KBM-7 (cell line): ENCODE data around the gene MARCHF7.

Experiments used
- DNase-seq: peaks from one replicate; pipeline ENCODE4 v3.0.0-alpha.2; 2015
- in situ Hi-C: fragments of 300-500 bp; cut with MboI; formaldehyde crosslinking; loops from 2 replicates; pipeline ENCODE4 v1.14.3; 2020; ENCODE audit warnings: low sequenced_read_pairs, low pct_unique_long_range_greater_than_20kb, mixed read lengths

MARCHF7 gene

DNA sequence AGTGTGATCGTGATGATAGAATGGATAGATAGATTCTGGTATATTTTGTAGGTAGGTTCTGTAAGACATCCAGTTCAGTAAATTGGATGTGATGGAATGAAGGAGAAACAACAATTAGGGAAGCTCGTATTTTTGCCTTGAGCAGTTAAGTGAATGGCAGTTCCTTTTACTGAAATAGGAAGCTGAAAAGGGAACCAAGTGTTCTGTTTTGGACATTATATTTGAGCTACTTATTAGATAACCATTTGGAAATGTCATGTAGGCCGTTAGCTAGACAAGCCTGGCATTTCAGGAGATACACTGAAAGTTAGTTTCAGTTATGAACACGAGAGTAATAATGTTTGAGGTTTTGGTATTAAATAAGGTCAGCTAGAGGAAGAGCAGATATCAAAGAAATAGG is 41.5 kb downstream of the MARCHF7 start:
- DNase-seq, result peak; percentile 64

DNA sequence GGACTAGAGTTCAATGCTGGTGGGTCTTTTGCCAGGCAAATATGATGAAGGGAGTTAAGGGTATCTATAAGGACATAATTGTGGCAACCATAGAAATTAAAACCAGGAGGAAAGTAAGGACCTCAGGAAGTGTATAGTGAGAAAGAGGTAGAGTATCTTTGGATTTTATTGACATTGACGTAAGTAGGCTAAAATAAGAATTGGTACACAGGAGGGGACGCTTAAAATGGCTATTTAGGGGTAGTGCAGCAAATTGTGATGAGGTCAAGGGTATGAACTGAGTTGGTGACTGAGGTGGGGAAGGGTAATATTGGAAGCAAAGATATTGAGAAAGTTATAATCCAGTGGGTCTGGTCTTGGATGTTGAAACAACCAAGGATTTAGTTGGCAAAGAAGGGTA is 42.7 kb downstream of the MARCHF7 start:
- in situ Hi-C loops, result no loop called here

More for the DNA sequence above, 41.5 kb downstream of the MARCHF7 start:
- in situ Hi-C loops, result no loop called here

DNA sequence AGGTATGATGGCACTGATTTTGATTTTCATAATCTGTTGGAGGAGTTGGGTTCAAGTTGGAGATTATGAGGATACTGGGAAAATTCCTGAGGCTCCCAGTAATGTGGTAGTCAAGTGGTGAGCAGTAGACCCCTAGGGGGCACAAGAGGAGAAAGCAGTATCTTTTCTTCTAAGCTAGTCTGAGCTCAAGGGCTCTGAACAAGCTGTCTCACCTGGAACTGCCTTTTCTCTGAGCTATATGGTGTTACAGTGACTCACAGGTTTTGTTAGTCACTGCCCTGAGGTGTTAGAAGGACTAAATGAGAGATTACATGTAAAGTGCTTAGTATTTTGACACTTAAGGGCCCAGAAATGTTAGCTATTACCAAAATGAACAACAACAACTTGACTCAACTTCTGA is 43.5 kb downstream of the MARCHF7 start:
- DNase-seq, result no peak
- in situ Hi-C loops, result no loop called here

More for the DNA sequence above, 42.7 kb downstream of the MARCHF7 start:
- DNase-seq, result no peak

DNA sequence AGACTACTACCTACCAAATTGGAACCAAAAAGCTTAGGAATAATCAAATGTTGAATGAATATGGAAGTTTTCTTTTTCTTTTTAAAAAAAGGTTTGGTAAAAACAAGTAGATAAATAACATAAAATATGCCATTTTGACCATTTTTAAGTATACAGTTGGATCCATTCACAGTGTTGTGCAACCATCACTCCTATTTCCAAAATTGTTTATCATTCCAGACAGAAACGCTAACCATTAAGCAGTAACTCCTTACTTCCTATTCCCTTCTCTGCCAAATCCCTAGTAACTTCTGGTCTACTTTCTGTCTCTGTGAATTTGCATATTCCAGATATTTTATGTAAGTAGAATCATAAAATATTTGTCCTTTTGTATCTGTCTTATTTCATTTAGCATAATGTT is 45.9 kb downstream of the MARCHF7 start:
- in situ Hi-C loops, result no loop called here
- no peak for DNase-seq

DNA sequence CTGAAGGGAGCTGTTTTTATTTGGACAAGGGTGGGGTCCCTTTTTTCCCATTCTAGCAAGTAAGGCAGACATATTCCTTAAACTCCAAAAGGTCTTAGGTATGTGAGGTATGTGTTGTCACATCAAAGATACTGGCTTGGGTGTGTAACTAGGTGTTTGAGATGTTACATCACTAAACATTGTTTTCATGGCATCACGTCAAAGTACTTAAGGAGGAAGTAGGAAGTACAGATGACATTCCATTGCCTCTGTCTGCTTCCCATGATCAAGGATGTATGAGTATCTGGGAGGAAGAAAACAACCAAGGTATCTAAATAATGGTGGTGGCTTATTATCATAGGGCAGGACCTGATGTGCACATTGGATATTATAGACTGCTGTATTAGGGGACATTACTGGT is 46.4 kb downstream of the MARCHF7 start:
- in situ Hi-C loops, result no loop called here
- DNase-seq, result no peak

DNA sequence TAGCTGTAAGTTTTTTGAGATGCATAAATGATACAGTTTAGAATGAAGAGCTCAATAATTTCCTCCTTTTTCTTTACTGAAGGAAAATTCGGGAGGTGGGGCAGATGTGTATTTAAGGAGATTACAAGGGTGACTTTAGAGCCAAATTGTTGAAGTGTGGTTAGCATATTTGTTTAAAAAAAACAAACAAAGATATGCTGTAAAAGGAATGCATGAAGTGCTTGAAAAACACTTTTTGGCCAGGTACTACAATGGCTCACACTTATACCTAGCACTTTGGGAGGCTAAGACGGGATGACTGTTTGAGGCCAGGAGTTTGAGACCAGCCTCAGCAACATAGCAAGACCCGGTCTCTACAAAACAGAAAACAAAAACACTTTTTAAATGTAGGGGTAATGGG is 47.3 kb downstream of the MARCHF7 start:
- DNase-seq, result no peak
- in situ Hi-C loops, result no loop called here

DNA sequence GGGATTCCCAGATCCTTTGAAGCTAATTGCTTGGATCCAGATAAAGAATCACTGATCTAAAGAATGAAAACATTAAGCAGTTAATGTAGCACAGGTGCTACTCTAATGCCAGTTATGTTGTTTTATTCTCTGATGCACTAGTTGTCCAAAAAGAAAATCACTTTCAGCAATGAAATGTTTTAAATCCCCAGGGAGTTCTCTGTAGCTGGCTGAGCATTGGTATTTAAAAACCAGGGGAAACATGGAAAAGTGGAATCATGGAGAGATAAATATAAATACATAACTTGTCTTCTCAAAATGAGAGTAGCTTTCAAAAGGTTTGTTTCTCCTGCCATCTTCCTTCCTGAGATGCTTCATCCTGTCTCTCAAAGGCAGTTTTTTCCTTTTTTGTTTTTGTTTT is 48.0 kb downstream of the MARCHF7 start:
- in situ Hi-C loops, result no loop called here

DNA sequence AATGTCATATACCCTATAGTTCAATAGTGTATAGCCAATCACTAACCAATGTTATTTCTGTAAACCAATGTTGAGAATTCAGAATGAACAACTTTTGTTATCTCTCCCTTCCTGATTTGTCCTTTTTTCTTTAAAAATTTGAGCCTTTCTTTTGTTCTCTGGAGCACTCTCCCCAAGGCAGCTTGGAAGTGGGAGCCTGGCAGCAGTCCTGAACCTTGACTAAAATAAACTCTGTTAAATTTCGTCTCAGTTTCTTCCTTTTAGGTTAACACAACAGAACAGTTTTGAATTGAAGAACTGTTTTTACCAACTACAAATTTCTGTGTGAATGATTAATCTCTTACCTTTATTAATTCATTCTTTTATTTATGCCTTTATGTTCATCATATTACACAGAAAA is 49.8 kb downstream of the MARCHF7 start:
- DNase-seq, result no peak
- in situ Hi-C loops, result no loop called here

More for the DNA sequence above, 48.0 kb downstream of the MARCHF7 start:
- DNase-seq, result no peak
